Testis (tissue), 2 donors: ENCODE results near the gene CMTM6.

ENCODE experiments used
- POLR2A ChIP-seq: fragments of 450-650 bp; IDR thresholded peaks from one replicate; pipeline ENCODE4 v1.6.1; 2017; ENCODE audit warnings: antibody characterized with exemption, mild to moderate bottlenecking, moderate library complexity
- TF ChIP-seq, protein P1 (sequence below), 3 experiments: fragments of 450-650 bp in 2 of 3; fragments of 200-600 bp in 1 of 3; sonication (generic) in 1 of 3; IDR thresholded peaks; one replicate each; pipeline ENCODE4 v1.5.1; 2016 to 2019; ENCODE audit warnings: antibody characterized with exemption in 3 of 3, mild to moderate bottlenecking in 2 of 3, moderate library complexity in 1 of 3

DNA sequence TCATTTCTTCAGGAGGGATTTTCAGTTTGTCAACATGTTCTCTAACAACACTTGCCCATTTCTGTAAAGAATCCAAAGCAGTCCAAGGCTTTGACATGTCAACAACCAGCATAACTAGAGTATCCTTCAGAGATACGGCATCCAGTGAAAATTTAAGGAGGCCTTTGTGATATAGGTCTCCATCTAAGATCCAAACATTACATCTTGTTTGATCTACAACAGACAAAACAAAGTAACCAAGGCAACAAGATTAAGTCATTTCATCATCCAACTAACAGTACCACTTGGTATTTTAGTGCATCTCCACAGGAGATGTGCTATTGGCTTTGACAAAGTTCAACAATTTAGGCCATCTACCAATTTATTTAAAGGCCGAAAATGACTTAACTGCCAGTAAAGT is 42.2 kb upstream of the CMTM6 start:
- TF ChIP-seq, protein P1, sequence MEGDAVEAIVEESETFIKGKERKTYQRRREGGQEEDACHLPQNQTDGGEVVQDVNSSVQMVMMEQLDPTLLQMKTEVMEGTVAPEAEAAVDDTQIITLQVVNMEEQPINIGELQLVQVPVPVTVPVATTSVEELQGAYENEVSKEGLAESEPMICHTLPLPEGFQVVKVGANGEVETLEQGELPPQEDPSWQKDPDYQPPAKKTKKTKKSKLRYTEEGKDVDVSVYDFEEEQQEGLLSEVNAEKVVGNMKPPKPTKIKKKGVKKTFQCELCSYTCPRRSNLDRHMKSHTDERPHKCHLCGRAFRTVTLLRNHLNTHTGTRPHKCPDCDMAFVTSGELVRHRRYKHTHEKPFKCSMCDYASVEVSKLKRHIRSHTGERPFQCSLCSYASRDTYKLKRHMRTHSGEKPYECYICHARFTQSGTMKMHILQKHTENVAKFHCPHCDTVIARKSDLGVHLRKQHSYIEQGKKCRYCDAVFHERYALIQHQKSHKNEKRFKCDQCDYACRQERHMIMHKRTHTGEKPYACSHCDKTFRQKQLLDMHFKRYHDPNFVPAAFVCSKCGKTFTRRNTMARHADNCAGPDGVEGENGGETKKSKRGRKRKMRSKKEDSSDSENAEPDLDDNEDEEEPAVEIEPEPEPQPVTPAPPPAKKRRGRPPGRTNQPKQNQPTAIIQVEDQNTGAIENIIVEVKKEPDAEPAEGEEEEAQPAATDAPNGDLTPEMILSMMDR (IDR thresholded peaks at IDR 0.05), result no peak
- TF ChIP-seq POLR2A, result no peak
